GM18909 (cell line): Measurements from ENCODE around the gene TFPI2.
"Not testable (repeated sequence)": the region's sequence is repeated elsewhere in the genome, so short reads cannot be mapped to it uniquely, and the experiment has no call there.

Experiments
- ATAC-seq: cut with Tn5 transposase; IDR thresholded peaks from one replicate; pipeline ENCODE4 v1.9.1; 2021; ENCODE audit warnings: mild to moderate bottlenecking; ENCODE audit not compliant: unreplicated experiment, poor library complexity

The TFPI2 gene, protein sequence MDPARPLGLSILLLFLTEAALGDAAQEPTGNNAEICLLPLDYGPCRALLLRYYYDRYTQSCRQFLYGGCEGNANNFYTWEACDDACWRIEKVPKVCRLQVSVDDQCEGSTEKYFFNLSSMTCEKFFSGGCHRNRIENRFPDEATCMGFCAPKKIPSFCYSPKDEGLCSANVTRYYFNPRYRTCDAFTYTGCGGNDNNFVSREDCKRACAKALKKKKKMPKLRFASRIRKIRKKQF

DNA sequence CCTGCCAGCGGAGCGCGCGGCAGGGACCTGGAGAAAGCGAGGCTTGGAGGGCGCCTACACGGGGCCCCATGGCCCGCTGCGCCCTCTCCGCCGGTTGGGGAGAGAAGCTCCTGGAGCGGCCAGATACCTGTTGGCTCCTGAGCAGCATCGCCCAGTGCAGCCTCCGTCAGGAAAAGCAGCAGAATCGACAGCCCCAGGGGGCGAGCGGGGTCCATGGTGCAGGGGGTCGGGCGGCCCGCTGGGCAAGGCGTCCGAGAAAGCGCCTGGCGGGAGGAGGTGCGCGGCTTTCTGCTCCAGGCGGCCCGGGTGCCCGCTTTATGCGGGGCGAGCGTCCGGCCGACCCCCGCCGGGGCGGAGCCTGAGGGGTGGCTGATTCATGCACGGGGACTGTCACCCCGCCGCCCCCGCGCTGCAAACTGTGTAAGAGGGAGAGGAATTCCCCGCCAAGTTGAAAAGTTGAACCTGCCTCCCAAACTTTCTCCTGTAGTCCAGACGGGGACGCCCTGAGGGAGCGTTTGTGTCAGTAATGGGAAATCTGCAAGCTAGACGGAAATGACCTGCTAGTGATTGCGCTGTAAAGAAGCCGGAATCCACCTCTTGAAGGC lies at the start of gene TFPI2:
TSS of gene TFPI2 (minus strand) at position 290 of the 605 bp plus-strand sequence. CDS start at position 215, 75 bp downstream.
- ATAC-seq: peak; percentile 49

DNA sequence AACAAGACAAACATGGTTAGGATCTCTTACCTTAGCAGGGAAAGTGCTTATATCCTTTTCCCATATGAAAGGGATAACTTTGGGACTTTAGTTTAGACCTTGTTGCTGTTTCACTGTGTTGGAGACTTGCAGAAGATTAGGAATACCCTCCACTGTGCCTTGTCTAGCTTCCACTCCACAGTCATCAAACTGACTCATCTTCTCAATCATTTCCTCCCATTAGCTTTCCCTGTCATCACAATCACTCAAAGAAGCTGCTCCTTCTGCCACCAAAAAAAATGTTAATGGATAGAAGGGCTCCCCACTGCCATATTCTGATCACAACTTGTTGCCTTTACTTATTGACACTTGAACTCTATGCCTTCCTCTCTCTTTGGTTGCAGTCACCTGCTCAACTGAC lies 47.7 kb upstream of the TFPI2 start:
- ATAC-seq: no peak

DNA sequence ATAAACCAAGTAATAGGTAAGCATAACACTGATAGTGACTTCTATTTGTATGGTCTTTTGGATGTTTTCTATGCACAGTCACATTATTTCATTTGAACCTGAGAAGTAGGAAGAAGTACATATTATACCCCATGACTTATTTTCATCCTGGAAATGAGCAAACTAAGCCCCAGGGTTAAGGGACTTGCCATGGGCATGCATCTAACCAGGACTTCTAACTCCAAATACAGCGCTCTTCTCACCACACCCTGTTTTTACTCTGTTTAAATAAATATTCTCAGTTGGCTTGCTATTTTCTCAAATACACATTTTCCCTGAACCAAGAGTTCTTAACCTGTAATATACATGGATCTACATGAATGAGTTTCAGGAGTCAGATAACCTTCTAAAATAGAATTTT lies 47.3 kb upstream of the TFPI2 start:
- no peak for ATAC-seq

DNA sequence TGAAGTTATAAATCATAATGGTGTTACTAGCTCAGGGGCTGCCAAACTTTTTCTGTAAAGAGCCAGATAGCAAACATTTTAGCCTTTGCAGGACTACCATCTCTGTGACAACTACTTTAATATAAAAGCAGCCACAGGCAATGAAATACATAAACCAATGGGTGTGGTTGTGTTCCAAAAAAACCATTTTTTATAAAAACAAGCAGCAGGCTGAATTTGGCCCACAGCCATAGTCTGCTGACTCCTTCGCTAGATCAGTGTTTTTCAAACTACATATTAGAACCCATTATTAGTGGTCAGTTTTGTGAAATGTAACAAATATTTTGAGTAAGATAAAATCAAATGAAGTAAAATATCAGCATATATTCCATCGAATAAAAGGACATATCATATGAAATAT lies 44.5 kb upstream of the TFPI2 start:
- ATAC-seq: no peak

DNA sequence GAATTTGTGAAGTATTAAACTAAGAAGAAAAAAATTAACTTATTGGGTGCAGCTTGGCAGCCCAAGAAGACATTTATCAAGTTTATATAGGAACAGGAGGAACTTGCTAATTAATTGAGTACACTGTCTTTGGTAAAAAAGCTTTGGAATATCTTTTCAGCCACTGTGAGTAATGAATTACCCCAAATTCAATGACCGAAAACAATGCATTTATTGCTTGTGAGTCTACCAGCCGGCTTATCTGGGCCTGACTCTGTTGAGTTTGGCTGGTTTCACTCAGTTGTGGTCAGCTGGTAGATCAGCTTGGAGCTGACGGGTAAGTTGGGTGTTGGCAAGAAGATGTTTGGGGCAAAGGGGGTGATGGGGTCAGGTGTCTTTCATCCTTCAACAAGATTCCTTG lies 42.6 kb upstream of the TFPI2 start:
- no peak for ATAC-seq

DNA sequence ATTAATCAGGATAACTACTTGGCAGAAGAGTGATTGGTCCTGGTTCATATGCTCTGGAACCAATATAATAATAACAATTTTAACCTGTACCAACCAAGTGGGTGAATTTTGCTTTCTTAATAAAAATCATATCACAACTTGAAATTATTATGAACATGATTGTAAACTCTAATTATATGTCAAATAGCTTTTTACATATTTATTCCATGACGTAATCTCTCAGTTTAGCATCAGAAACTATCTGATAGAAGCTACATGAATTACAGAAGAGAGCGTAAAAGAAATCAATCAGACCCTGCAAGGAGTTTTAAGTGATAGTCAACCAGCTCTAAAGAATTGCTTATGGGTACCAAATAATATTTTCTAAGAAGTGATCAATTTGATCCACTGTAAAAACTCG lies 41.1 kb upstream of the TFPI2 start:
- ATAC-seq: no peak

DNA sequence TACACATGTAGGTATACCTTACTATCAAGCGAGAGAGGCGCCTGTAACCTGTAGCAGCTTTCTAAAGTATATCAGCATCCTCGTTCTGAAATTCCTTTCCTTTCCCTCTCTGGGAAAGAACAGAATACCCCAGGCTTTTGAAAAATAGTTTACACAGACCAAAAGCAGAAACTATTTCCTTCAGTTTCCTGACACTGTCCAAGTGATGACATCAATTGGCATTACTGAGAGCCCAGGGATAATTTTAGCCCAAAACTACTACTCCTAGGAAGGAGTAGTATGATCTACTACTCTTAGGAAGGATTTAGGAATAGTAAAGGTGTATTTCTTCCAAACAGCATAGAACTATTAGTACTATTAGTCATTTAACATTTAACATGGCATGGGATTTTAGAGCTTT lies 37.0 kb upstream of the TFPI2 start:
- no peak for ATAC-seq

DNA sequence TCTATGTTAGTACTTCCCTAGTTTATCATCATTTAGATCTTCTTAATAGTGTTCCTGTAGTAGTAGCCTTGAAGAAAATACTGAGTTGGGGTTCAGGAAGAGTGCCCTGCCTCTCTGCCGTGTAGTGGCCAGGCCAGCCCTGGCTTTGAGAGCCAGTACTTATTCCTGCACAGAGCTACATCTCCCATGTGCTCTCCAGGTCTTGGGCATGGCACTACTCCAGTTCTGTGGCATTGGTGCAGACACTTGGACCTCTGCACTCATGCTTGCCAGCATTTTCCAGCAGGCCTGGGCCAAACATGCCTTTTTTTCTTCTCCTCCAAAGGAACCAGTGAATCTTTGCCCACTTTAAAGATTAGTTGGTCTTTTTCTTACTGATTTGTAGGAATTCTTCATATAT lies 36.2 kb upstream of the TFPI2 start:
- ATAC-seq: no peak

DNA sequence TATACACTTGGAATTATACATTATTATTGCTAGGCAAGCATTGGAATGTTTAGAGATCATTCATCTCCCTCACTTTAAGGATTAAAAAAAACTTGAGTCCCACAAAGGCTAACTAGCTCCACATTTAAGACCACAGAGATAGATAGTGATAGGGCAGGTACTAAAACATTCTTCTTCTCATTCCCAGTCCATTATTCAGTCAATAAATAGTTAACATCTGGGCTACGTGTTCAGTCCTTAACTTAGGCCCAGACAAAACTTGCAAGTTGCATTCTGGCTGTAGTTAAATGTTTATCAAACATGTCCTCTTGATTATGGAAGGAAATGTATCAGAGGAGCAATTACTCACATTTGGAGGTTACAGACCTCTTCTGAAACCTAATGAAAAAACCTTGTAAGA lies 33.4 kb upstream of the TFPI2 start:
- ATAC-seq: no peak

DNA sequence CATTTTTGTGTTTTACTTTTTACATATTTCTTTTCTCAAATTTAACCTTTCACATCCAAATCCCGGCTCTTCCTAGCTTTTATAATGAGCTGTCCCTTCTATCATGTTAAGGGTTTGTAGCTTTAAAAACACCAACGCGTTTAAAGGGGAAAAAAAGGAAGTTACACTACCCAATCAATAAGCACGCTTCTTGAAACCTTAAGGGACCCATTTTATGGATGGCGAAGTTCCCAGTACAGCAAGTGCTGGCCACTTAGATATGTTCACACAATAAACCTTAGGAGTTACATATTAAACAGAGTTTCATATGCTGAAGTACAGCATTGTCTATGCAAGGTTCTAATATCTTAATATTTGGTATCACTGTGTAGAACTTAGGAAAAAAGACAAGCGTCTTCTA lies 32.7 kb upstream of the TFPI2 start:
- no peak for ATAC-seq

DNA sequence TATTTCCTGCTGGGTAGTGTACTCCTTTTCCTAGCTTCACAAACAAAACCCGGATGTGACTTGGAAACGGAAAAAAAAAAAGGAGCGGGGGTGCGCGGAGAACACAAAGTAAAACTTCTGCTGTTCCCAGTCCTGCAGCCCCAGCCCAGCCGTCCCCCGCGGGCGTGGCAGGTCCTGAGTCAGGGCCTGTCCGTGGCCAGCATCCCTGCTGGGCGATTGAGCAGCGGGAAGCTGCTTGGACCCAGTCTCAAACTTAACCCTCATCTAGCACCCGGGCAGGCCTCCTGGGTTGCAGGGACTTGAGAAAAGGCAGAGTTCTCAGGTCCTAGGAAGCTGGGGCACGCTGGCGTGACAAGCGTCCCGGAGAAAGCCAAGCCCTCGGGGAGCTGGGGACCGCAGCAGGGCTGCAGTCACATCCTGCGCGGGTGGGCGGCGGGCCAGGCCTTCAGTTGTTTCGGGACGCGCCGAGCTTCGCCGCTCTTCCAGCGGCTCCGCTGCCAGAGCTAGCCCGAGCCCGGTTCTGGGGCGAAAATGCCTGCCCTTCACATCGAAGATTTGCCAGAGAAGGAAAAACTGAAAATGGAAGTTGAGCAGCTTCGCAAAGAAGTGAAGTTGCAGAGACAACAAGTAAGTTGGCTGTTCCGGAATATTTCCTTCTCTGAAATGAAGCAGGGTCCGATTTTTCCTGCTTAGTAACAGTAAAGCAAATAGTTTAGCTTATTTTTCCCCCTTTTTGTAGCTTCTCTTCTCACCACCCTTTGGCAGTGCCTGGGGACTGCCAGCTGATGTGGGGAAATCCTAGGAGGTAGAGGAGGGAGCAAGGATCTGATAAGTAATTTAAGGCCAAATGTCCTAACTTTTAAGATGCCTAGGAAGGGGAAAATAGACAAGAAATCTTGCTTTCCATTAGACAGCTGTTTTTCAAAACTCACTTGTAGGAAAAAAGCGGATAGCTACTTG lies 31.3 kb upstream of the TFPI2 start, which contains the start of gene GNG11:
TSS of gene GNG11 (plus strand) at position 129 of the 960 bp plus-strand sequence. CDS start at position 532, 403 bp downstream.
- peak; percentile 93 for ATAC-seq

DNA sequence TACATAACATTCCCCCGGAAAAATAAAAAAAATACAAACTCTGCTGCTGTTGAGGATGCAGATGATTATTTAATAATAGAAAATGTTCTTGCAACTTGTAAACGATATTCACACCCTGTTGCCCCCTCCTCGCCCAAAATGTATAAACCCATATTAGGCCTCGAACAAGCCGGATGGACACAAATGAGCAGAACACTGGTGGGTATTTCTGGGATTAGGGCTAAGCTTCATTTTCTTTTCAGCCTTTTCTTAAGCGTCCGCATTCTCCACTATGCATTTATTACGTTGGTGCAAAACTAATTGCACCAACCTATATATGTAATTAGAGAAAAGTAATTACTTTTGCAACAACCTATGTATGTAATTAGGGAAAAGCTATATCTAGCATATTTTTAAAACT lies 30.6 kb upstream of the TFPI2 start:
- ATAC-seq: no peak

DNA sequence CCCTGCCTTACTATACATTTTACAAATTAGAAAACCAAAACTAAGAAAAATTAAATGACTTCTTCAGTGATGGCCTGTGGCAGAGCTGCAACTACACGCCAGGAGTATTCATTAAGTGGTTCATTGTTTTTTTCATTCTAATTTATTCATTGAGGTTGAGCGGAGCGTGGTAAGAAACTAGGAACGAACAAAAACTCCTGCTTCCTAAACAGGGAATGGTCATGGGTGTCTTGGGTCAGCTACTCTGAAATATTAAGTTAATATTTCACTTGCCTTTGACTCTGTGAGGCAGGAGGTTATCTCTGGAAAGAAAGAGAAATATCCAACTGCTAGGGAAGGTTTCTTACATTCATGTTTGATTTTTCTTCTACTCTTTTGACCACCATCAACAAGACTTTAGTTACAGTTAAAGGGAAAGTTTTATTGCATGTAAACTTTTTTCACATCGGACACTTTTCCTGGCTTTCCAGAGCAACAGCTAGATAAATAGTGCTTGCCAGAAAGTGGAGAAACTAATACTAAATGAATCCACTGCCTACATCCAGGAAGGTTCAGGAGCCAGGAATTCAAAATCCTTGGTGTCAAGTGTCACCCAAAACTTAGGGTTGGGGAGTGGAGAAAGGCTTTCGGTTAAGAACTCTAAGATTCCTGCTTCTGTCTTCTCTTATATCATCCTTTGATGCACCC lies 30.1 kb upstream of the TFPI2 start:
- no peak for ATAC-seq

DNA sequence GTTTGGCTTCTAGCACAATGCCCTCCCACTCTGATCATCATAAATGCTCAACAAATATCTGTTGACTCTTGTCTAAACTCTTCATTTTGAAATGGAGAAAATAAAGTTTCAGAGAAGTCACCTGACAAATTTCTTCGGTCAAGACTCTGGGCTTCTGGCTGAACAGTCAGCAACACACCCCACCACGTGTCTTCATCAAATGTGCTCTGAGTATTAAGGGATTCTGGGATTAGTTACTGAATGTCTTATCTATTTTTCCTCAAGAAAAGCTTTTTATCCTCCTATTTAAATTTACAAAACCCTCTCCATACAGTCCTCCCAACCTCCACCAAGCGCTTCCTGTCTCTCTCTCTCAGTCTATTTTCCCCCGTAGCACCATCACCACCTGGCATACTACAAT lies 25.8 kb upstream of the TFPI2 start:
- ATAC-seq: not testable (repeated sequence)

DNA sequence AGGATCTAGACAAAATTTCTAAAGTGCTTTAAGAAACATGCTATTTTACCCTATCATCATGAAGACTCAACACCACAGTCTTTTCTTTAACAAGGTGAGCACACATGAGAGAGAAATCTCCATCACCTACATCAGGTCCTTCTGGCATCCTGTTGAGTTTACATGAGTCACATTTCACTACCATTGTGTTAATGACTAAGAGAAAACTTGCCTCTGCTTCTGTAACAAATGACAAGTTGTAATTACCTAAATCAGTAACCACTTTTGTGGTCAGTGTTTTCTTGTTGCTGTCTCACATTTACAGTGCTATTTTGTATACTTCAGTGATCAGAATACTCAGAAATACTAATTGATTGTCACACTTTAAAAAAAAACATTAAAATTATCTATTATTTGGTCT lies 25.3 kb upstream of the TFPI2 start:
- not testable (repeated sequence) for ATAC-seq

DNA sequence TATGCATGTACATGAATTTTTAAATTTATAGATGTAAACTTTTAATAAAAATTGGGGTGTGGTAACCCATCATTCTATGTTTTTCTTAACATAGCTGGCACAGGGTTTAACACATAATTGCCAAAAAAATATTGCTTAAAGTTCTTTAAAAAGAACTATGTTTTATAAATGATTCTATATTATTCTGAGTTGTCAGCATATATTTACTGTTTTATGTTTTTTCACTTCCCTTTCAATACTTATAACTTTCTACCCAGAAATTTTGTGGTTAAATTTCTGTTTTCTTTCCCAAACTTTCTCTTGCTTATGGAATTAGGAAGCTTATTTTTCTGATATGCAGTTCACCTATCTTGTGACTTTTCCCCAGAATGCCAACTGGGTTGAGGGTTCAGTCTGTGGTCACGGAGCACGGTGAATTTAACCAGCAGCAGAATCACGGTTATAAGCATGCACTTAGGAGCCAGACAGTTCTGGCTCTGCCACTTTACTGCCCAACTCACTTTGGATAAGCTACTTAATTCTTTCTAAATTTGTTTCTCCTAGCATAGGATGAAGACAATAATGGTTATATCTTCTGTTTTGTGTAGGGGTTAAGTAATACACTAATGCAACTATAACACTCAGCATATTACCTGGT lies 24.8 kb upstream of the TFPI2 start:
- ATAC-seq: not testable (repeated sequence)

DNA sequence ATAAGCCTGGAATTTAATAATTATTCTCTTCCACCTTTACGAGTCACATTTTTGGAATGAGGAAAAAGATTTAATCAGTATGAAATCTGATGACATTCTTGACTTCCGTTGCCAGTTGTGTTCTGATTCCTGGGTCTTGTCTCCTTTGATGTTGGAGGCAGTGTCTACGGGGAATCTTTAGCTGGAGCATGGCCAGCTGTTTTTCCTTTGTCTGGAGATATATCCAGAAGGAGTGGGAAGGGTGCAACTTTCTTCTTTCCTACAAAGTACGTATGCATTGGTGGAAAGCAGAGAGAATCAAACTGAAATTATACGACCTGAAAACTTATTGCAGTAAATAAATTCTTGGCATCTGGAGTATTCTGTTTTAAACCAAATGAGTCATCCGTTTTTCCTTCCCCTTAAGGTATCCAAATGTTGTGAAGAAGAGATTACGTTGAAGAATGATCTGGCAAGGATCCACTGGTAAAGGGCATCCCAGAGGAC lies 24.1 kb upstream of the TFPI2 start:
- no peak for ATAC-seq

DNA sequence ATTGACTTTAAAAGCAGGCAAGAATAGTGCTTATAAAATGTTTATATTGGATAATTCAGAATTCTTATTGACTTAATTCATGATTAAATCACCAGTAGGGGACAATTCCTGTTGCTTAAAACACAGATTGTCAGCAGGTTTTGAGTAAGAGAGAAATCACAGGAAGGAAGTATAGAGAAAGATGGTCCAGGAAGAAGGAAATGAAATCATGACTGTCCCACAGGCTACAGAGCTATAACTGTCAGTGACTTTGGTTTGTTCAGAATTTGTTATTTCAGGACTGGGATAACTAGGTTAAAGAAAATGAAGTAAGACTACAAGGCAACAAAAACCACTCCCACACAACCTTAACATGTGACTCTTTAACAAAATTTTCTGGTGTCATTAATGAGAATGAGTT lies 22.6 kb upstream of the TFPI2 start:
- ATAC-seq: no peak

DNA sequence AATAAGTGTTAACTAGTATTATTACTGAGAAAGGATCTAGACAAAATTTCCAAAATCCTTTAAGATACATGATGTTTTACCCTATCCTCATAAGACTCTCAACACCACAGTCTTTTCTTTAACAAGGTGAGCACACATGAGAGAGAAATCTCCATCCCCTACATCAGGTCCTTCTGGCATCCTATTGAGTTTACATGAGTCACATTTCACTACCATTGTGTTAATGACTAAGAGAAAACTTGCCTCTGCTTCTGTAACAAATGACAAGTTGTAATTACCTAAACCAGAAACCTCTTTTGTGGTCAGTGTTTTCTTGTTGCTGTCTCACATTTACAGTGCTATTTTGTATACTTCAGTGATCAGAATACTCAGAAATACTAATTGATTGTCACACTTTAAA lies 21.1 kb upstream of the TFPI2 start:
- ATAC-seq: not testable (repeated sequence)

DNA sequence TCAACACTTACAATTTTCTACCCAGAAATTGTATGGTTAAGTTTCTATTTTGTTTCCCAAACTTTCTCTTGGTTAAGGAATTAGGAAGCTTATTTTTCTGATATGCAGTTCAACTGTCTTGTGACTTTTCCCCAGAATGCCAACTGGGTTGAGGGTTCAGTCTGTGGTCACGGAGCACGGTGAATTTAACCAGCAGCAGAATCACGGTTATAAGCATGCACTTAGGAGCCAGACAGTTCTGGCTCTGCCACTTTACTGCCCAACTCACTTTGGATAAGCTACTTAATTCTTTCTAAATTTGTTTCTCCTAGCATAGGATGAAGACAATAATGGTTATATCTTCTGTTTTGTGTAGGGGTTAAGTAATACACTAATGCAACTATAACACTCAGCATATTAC lies 20.7 kb upstream of the TFPI2 start:
- not testable (repeated sequence) for ATAC-seq
